ENCODE data around the gene CELA1. TPM values are rescaled to one million over a fixed set of nuclear protein-coding genes. Genes with fewer than 3 reads are reported as not detected.
A peak's percentile ranks its signal among the peaks of the same experiment; 100 is the strongest.
"Not testable (repeated sequence)": the region's sequence is repeated elsewhere in the genome, so short reads cannot be mapped to it uniquely, and the experiment has no call there.

The CELA1 gene
- total RNA-seq, 2 donors from 2014 or later = 0.50 TPM; not detected in 1

GRCh38 chr12:51307655-51308593 is 38.6 kb downstream of the CELA1 start:
- no peaks in the 10 kb centered on the region for H3K9me3 ChIP-seq (ENCODE audit: control insufficient read depth, low read length, poor library complexity, severe bottlenecking)
- peaks cover 41% of the 10 kb centered on the region for H3K4me1 Mint-ChIP-seq
- peak overlapping the region; percentile 88 for H3K27ac Mint-ChIP-seq
- H3K4me3 Mint-ChIP-seq = no peak overlapping the region
- ATAC-seq = no peak
- no peaks in the 10 kb centered on the region for H3K27me3 Mint-ChIP-seq
- H3K36me3 Mint-ChIP-seq (ENCODE audit: low read depth) = peaks cover 16% of the 10 kb centered on the region
- no peak for DNase-seq

DNA sequence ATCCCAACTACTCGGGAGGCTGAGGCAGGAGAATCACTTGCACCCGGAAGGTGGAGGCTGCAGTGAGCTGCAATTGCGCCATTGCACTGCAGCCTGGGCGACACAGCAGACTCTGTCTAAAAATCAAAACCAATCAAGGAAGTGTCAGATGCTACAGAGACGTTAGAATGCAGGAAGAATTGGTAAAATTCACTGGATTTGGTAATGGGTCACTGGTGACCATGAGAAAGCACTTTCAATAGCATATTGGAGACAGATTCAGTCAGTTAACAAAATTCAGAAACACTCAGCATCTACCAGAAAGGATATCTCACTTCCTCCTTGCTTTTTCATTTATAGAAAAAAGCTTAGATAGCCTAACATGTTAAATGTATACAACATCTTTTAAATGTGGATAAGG is 40.0 kb downstream of the CELA1 start:
- Mint-ChIP-seq H3K4me3 (no peak overlapping the region), H3K27ac (no peak overlapping the region), H3K36me3 (ENCODE audit: low read depth) (peaks cover 17% of the 10 kb centered on the region), H3K27me3 (no peaks in the 10 kb centered on the region), H3K4me1 (peaks cover 41% of the 10 kb centered on the region)
- no peaks in the 10 kb centered on the region for H3K9me3 ChIP-seq (ENCODE audit: control insufficient read depth, low read length, poor library complexity, severe bottlenecking)
- ATAC-seq (no peak), DNase-seq (no peak)

DNA sequence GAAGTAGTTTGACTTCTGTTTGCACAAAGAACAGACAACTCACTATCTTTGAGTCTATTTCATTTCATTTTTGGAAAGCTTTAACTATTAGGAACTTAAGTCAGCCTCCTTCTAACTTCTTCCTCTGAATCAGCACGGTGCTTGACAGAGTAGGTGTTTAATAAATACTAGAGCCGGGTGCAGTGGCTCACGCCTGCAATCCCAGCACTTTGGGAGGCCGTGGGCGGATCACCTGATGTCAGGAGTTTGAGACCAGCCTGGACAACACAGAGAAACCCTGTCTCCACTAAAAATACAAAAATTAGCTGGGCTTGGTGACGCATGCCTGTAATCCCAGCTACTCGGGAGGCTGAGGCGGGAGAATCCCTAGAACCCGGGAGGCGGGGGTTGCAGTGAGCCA is 45.7 kb downstream of the CELA1 start:
- not testable (repeated sequence) for DNase-seq; H3K27ac Mint-ChIP-seq; H3K9me3 ChIP-seq (ENCODE audit: control insufficient read depth, low read length, poor library complexity, severe bottlenecking); H3K4me3 Mint-ChIP-seq; H3K36me3 Mint-ChIP-seq (ENCODE audit: low read depth); ATAC-seq; H3K27me3 Mint-ChIP-seq
- H3K4me1 Mint-ChIP-seq = peaks cover 20% of the 10 kb centered on the region

GRCh38 chr12:51295651-51296050 is 50.8 kb downstream of the CELA1 start:
- Mint-ChIP-seq H3K4me1 (peaks cover 13% of the 10 kb centered on the region), H3K27ac (no peak overlapping the region), H3K36me3 (ENCODE audit: low read depth) (peaks cover 6% of the 10 kb centered on the region), H3K4me3 (no peak overlapping the region), H3K27me3 (no peaks in the 10 kb centered on the region)
- ATAC-seq (no peak), DNase-seq (no peak)
- no peaks in the 10 kb centered on the region for H3K9me3 ChIP-seq (ENCODE audit: control insufficient read depth, low read length, poor library complexity, severe bottlenecking)

DNA sequence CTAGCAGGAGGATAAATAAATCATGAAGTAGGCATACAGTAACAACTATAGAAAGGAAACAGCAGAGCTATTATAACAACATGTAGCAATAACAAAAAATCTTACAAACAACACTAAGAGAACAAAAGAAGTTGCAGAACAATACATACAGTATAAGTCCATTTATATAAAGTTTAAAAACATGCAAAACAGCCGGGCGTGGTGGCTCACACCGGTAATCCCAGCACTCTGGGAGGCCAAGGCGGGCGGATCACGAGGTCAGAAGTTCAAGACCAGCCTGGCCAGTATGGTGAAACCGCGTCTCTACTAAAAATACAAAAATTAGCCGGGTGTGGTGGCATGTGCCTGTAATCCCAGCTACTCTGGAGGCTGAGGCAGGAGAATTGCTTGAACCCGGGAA is 52.4 kb downstream of the CELA1 start:
- not testable (repeated sequence) for H3K27me3 Mint-ChIP-seq; H3K4me1 Mint-ChIP-seq; DNase-seq; H3K4me3 Mint-ChIP-seq; ATAC-seq; H3K27ac Mint-ChIP-seq; H3K36me3 Mint-ChIP-seq (ENCODE audit: low read depth); H3K9me3 ChIP-seq (ENCODE audit: control insufficient read depth, low read length, poor library complexity, severe bottlenecking)

GRCh38 chr12:51293696-51294095 is 52.8 kb downstream of the CELA1 start:
- Mint-ChIP-seq H3K4me3 (no peak overlapping the region), H3K36me3 (ENCODE audit: low read depth) (peaks cover 5% of the 10 kb centered on the region), H3K27me3 (no peaks in the 10 kb centered on the region), H3K27ac (no peak overlapping the region), H3K4me1 (peaks cover 7% of the 10 kb centered on the region)
- DNase-seq (no peak), ATAC-seq (no peak)
- H3K9me3 ChIP-seq (ENCODE audit: control insufficient read depth, low read length, poor library complexity, severe bottlenecking) = no peaks in the 10 kb centered on the region

GRCh38 chr12:51291603-51292513 is 54.6 kb downstream of the CELA1 start:
- H3K27ac Mint-ChIP-seq = peak overlapping the region; percentile 79
- H3K4me1 Mint-ChIP-seq; DNase-seq; ATAC-seq; H3K4me3 Mint-ChIP-seq; H3K27me3 Mint-ChIP-seq; H3K36me3 Mint-ChIP-seq (ENCODE audit: low read depth); H3K9me3 ChIP-seq (ENCODE audit: control insufficient read depth, low read length, poor library complexity, severe bottlenecking): not testable (repeated sequence)

DNA sequence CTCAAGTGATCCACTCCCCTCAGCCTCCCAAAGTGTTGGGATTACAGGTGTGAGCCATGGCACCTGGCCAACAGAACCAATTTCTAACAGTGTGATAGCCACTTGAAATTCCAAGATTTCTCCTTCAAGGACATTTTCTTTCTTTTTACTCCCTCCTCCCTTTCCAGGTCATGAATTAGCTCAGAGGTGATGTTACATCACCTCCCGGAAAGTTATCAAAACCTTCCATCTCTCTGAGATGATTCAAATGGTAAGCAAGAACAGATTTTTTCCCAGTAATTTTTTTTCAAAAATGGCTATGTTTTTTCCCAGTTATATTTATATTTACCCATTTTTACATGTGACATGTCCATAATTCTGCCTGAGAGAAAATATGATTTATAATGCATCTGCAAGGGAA is 60.6 kb downstream of the CELA1 start:
- DNase-seq = no peak
- Mint-ChIP-seq H3K27me3 (no peaks in the 10 kb centered on the region), H3K4me1 (no peaks in the 10 kb centered on the region), H3K4me3 (no peak overlapping the region), H3K27ac (peak overlapping the region; percentile 74), H3K36me3 (ENCODE audit: low read depth) (peaks cover 2% of the 10 kb centered on the region)
- no peaks in the 10 kb centered on the region for H3K9me3 ChIP-seq (ENCODE audit: control insufficient read depth, low read length, poor library complexity, severe bottlenecking)
- no peak for ATAC-seq

DNA sequence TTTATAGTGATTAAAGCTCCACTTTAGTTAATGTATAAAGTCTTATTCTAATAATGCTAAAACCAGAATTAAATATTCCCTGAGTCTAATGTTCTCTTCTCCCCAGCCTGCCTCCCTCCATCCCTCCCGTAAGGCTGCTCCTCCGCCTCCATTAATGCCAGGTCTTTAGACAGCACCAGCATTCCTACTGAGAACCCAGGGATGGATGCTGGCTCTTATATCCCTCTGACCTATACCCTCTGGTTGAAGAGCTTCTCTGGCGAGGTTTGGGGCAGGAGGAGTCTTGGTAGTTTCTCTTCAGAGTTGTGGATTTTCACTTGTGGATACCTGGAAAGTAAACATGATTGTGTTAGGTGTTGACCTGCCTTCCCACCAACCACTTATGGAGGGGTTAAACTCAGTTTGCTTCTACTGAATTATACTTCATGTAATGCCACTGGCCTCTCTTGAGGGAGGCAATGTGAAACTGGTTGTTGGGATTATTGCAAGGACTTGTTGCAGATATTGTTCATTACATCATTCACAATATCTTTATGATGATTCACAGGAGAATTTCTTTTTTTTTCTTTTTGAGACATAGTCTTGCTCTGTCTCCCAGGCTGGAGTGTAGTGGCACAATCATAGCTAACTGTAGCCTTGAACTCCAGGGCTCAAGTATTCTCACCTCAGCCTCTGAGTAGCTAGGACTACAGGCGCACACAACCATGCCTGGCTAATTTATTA is 65.1 kb downstream of the CELA1 start:
- H3K27ac Mint-ChIP-seq = no peak overlapping the region
- ATAC-seq = no peak

More for the DNA sequence above, 65.1 kb downstream of the CELA1 start:
- Mint-ChIP-seq H3K4me1 (peaks cover 2% of the 10 kb centered on the region), H3K27me3 (no peaks in the 10 kb centered on the region), H3K4me3 (no peak overlapping the region), H3K36me3 (ENCODE audit: low read depth) (no peaks in the 10 kb centered on the region)
- H3K9me3 ChIP-seq (ENCODE audit: control insufficient read depth, low read length, poor library complexity, severe bottlenecking) = no peaks in the 10 kb centered on the region
- DNase-seq = no peak

Other genes with a start within 250 kb of the CELA1 start
- gene TFCP2, start 173.5 kb downstream of the CELA1 start, total RNA-seq = 10 to 100 TPM; 15.7 to 20.5 TPM
- 10 to 100 TPM; 22.5 to 32.8 TPM for gene POU6F1, start 128.6 kb downstream of the CELA1 start, total RNA-seq
- 100 to 1,000 TPM; 273 to 335 TPM for gene DAZAP2, start 107.9 kb downstream of the CELA1 start, total RNA-seq
- 1 to 10 TPM; 1.9 to 3.4 TPM for gene SMAGP, start 76.3 kb downstream of the CELA1 start, total RNA-seq
- gene BIN2, start 22.5 kb downstream of the CELA1 start, total RNA-seq = 100 to 1,000 TPM; 216 to 233 TPM
- gene GALNT6, start 44.7 kb upstream of the CELA1 start, total RNA-seq = 10 to 100 TPM in 1 of 2 donors, 1 to 10 TPM in 1; 7.0 to 12.6 TPM
- gene SLC4A8, start 78.2 kb upstream of the CELA1 start, total RNA-seq = 1 to 10 TPM in 1 of 2 donors, under 1 TPM in 1; 0.83 to 1.6 TPM
- under 1 TPM; 0.35 to 0.47 TPM for gene SCN8A, start 244.6 kb upstream of the CELA1 start, total RNA-seq

Data from T-helper 17 cell (primary cell).